Amniotic stem cell (primary cell): ENCODE data around the gene HSP90AA1.
"Not testable (repeated sequence)": the region's sequence is repeated elsewhere in the genome, so short reads cannot be mapped to it uniquely, and the experiment has no call there.

Experiments used
- DNase-seq: peaks from one replicate; lab custom pipeline; 2025; lab: John Stamatoyannopoulos, UW

Gene HSP90AA1

GRCh38 chr14:102086972-102087761 is at the start of gene HSP90AA1:
Gene HSP90AA1, minus strand, starts transcription at chr14:102087044. Its CDS starts 666 bp downstream, at chr14:102086378.
- DNase-seq = peak; percentile 79

GRCh38 chr14:102135456-102135855 is 48.6 kb upstream of the HSP90AA1 start:
- not testable (repeated sequence) for DNase-seq

- not testable (repeated sequence) for DNase-seq
Observed at GRCh38 chr14:102134719-102135118, 47.9 kb upstream of the HSP90AA1 start.

GRCh38 chr14:102134021-102134420 is 47.2 kb upstream of the HSP90AA1 start:
- not testable (repeated sequence) for DNase-seq

- no peak for DNase-seq
Observed at GRCh38 chr14:102131741-102132140, 44.9 kb upstream of the HSP90AA1 start.

GRCh38 chr14:102126807-102127455 is 40.1 kb upstream of the HSP90AA1 start:
- no peak for DNase-seq

- DNase-seq = no peak
Observed at GRCh38 chr14:102125546-102125945, 38.7 kb upstream of the HSP90AA1 start.

GRCh38 chr14:102124419-102124818 is 37.6 kb upstream of the HSP90AA1 start:
- no peak for DNase-seq

- DNase-seq = no peak
Observed at GRCh38 chr14:102121567-102121966, 34.7 kb upstream of the HSP90AA1 start.

- DNase-seq = no peak
Observed at GRCh38 chr14:102120888-102121287, 34.0 kb upstream of the HSP90AA1 start.

GRCh38 chr14:102117852-102118251 is 31.0 kb upstream of the HSP90AA1 start:
- DNase-seq = no peak

GRCh38 chr14:102116361-102117180 is 29.7 kb upstream of the HSP90AA1 start:
- DNase-seq = no peak

GRCh38 chr14:102111101-102111500 is 24.3 kb upstream of the HSP90AA1 start:
- no peak for DNase-seq

- DNase-seq = not testable (repeated sequence)
Observed at GRCh38 chr14:102109332-102109731, 22.5 kb upstream of the HSP90AA1 start.

GRCh38 chr14:102105369-102105768 is 18.5 kb upstream of the HSP90AA1 start:
- no peak for DNase-seq

GRCh38 chr14:102103062-102103695 is 16.3 kb upstream of the HSP90AA1 start:
- DNase-seq = no peak

GRCh38 chr14:102097441-102098135 is 10.7 kb upstream of the HSP90AA1 start:
- DNase-seq = no peak

GRCh38 chr14:102096569-102097188 is 9.8 kb upstream of the HSP90AA1 start:
- peak; percentile 72 for DNase-seq

- DNase-seq = no peak
Observed at GRCh38 chr14:102095871-102096568, 9.2 kb upstream of the HSP90AA1 start.

- DNase-seq = no peak
Observed at GRCh38 chr14:102095231-102095870, 8.5 kb upstream of the HSP90AA1 start.
